ENCODE measurements around the gene AADACL4. TPM values are rescaled to one million over a fixed set of nuclear protein-coding genes. Genes with fewer than 3 reads are reported as not detected.
A peak's percentile ranks its signal among the peaks of the same experiment; 100 is the strongest.

AADACL4 gene
- total RNA-seq, 2 donors from 2014 or later, result not detected

- Mint-ChIP-seq H3K4me1 (peaks cover 32% of the 10 kb centered on the region), H3K27ac (peak overlapping the region; percentile 95), H3K9me3 (no peaks in the 10 kb centered on the region), H3K36me3 (ENCODE audit: low read depth) (peaks cover 3% of the 10 kb centered on the region), H3K4me3 (peak overlapping the region; percentile 86), H3K27me3 (ENCODE audit: insufficient read depth) (peaks cover 73% of the 10 kb centered on the region)
- Histone ChIP-seq H3K4me1 (ENCODE audit: control insufficient read depth, insufficient read depth, low read length) (peaks cover 7% of the 10 kb centered on the region), H3K36me3 (ENCODE audit: control insufficient read depth, insufficient read depth, low read length) (no peaks in the 10 kb centered on the region), H3K27me3 (ENCODE audit: control insufficient read depth, insufficient read depth, low read length, poor library complexity, severe bottlenecking) (peaks cover 49% of the 10 kb centered on the region), H3K27ac (ENCODE audit: low read depth, low read length) (peak overlapping the region; percentile 74), H3K9me3 (ENCODE audit: control insufficient read depth, low read length) (no peaks in the 10 kb centered on the region), H3K4me3 (ENCODE audit: low read length) (peak overlapping the region; percentile 96), H3K9ac (ENCODE audit: extremely low read depth, low read length, poor library complexity, severe bottlenecking) (peak overlapping the region; percentile 74)
- peak; percentile 68 for DNase-seq
- TF ChIP-seq CTCF (conservative IDR thresholded peaks at IDR 0.05), result no peak
- WGBS, 2 experiments (ENCODE audit: insufficient coverage in 1 of 2, insufficient read length in 1 of 2), result 0% methylated on average over 31 to 53 of the region's 53 CpGs
Measured at GRCh38 chr1:12616709-12617373, 27.0 kb upstream of the AADACL4 start.

- Mint-ChIP-seq H3K4me1 (peaks cover 28% of the 10 kb centered on the region), H3K27me3 (ENCODE audit: insufficient read depth) (peaks cover 73% of the 10 kb centered on the region), H3K27ac (peak overlapping the region; percentile 97), H3K4me3 (peak overlapping the region; percentile 86), H3K36me3 (ENCODE audit: low read depth) (peaks cover 3% of the 10 kb centered on the region), H3K9me3 (no peaks in the 10 kb centered on the region)
- TF ChIP-seq CTCF (conservative IDR thresholded peaks at IDR 0.05), result no peak
- Histone ChIP-seq H3K27ac (ENCODE audit: low read depth, low read length) (no peak overlapping the region), H3K9ac (ENCODE audit: extremely low read depth, low read length, poor library complexity, severe bottlenecking) (peak overlapping the region; percentile 74), H3K36me3 (ENCODE audit: control insufficient read depth, insufficient read depth, low read length) (no peaks in the 10 kb centered on the region), H3K9me3 (ENCODE audit: control insufficient read depth, low read length) (no peaks in the 10 kb centered on the region), H3K4me1 (ENCODE audit: control insufficient read depth, insufficient read depth, low read length) (peaks cover 7% of the 10 kb centered on the region), H3K4me3 (ENCODE audit: low read length) (peak overlapping the region; percentile 96), H3K27me3 (ENCODE audit: control insufficient read depth, insufficient read depth, low read length, poor library complexity, severe bottlenecking) (peaks cover 49% of the 10 kb centered on the region)
- 0% methylated on average over 9 of the region's 13 CpGs; no CpG with 5 or more reads in 1 of the 2 experiments for WGBS, 2 experiments (ENCODE audit: insufficient coverage in 1 of 2, insufficient read length in 1 of 2)
- peak; percentile 49 for DNase-seq
Measured at GRCh38 chr1:12617511-12617900, 26.4 kb upstream of the AADACL4 start.

- Histone ChIP-seq H3K4me3 (ENCODE audit: low read length) (peak within 1 kb of the TSS; percentile 96), H3K27ac (ENCODE audit: low read depth, low read length) (peak within 1 kb of the TSS; percentile 47), H3K4me1 (ENCODE audit: control insufficient read depth, insufficient read depth, low read length) (peaks cover 7% of the 10 kb centered on the region), H3K36me3 (ENCODE audit: control insufficient read depth, insufficient read depth, low read length) (no peaks in the 10 kb centered on the region), H3K27me3 (ENCODE audit: control insufficient read depth, insufficient read depth, low read length, poor library complexity, severe bottlenecking) (peaks cover 43% of the 10 kb centered on the region), H3K9ac (ENCODE audit: extremely low read depth, low read length, poor library complexity, severe bottlenecking) (peak within 1 kb of the TSS; percentile 74), H3K9me3 (ENCODE audit: control insufficient read depth, low read length) (no peaks in the 10 kb centered on the region)
- 0 to 2% methylated on average over 11 to 68 of the region's 69 CpGs for WGBS, 2 experiments (ENCODE audit: insufficient coverage in 1 of 2, insufficient read length in 1 of 2)
- Mint-ChIP-seq H3K9me3 (no peaks in the 10 kb centered on the region), H3K4me3 (peak within 1 kb of the TSS; percentile 86), H3K36me3 (ENCODE audit: low read depth) (peaks cover 3% of the 10 kb centered on the region), H3K4me1 (peaks cover 28% of the 10 kb centered on the region), H3K27ac (peak within 1 kb of the TSS; percentile 97), H3K27me3 (ENCODE audit: insufficient read depth) (peaks cover 69% of the 10 kb centered on the region)
- peak; percentile 92 for DNase-seq
- no peak for TF ChIP-seq CTCF (conservative IDR thresholded peaks at IDR 0.05)
Measured at GRCh38 chr1:12617901-12618660, 25.8 kb upstream of the AADACL4 start, which contains the start of gene DHRS3. TSS of gene DHRS3 (minus strand) at chr1:12618210. CDS start at chr1:12617348, 862 bp downstream.
